K562 (cell line): ENCODE data around the gene NRN1L. TPM values are rescaled to one million over a fixed set of nuclear protein-coding genes. Genes with fewer than 3 reads are reported as not detected.
A peak's percentile ranks its signal among the peaks of the same experiment; 100 is the strongest.

ENCODE experiments used
- ATAC-seq: fragments of 200-7000 bp; cut with Tn5 transposase; 3 replicates; pipeline ENCODE4 v1.9.1; 2020; ENCODE audit warnings: moderate library complexity
- BruUV-seq: library from RNA; stranded (reverse); fragments of 400-500 nt; replicated peaks from 2 replicates; lab custom pipeline; 2021; lab: Mats Ljungman, UMichigan
- CTCF ChIA-PET: fragments of 300-600 bp; formaldehyde crosslinking; extraction: SDS; loops from one replicate; lab custom pipeline; 2021; ENCODE audit warnings: low intra/inter-chr PET ratio; lab: Yijun Ruan, JAX
- POLR2A ChIA-PET: fragments of 300-600, 350-650 bp; sonication (Branson Sonifier 250); formaldehyde crosslinking; extraction: SDS; loops from one replicate; lab custom pipeline; 2021; ENCODE audit warnings: antibody characterized with exemption, inconsistent platforms; lab: Yijun Ruan, JAX
- DNase-seq, 4 experiments: peaks; one replicate each; pipeline versions ENCODE4 v3.0.0 to v3.0.0-alpha.2; 2011 to 2018; ENCODE audit warnings: low spot score in 3 of 4, mixed read lengths in 3 of 4; ENCODE audit errors: extremely low read depth in 1 of 4
- FAIRE-seq: peaks from 2 replicates; lab custom pipeline; 2011; peaks lifted over from hg19 to GRCh38; lab: Jason Lieb, UNC
- H2AFZ ChIP-seq: 2 replicates; pipeline ENCODE4 v1.6.0; 2011; ENCODE audit warnings: low read depth, low read length, control low read depth, inconsistent platforms
- H3K27ac ChIP-seq: fragments of 200-600 bp; 3 replicates; pipeline ENCODE4 v1.8.0; 2011; ENCODE audit warnings: low read depth, mild to moderate bottlenecking, control low read depth, inconsistent platforms, low read length, moderate library complexity, mixed read lengths; ENCODE audit errors: extremely low read depth
- H3K27me3 ChIP-seq, 2 experiments: fragments of 300-600 bp in 1 of 2; 2 replicates in 1 of 2; 3 replicates in 1 of 2; pipeline versions ENCODE4 v1.6.0 to v1.8.0; 2011; ENCODE audit warnings: inconsistent platforms in 2 of 2, low read length in 2 of 2, mild to moderate bottlenecking in 1 of 2, mixed read lengths in 1 of 2, moderate library complexity in 1 of 2; ENCODE audit not compliant: control insufficient read depth in 2 of 2, insufficient read depth in 2 of 2
- H3K36me3 ChIP-seq: fragments of 300-600 bp; 3 replicates; pipeline ENCODE4 v1.8.0; 2011; ENCODE audit warnings: mild to moderate bottlenecking, low read length, inconsistent platforms; ENCODE audit not compliant: control insufficient read depth, insufficient read depth
- H3K4me1 ChIP-seq, 2 experiments: fragments of 200-600 bp in 1 of 2; replicated peaks in 1 of 2; 2 replicates in 1 of 2; 3 replicates in 1 of 2; pipeline versions ENCODE4 v1.5.1 to v1.8.0; 2011; ENCODE audit warnings: inconsistent platforms in 2 of 2, low read length in 2 of 2, mild to moderate bottlenecking in 1 of 2, mixed read lengths in 1 of 2, moderate library complexity in 1 of 2; ENCODE audit not compliant: control insufficient read depth in 2 of 2, insufficient read depth in 2 of 2
- H3K4me2 ChIP-seq: 2 replicates; pipeline ENCODE4 v1.6.1; 2011; ENCODE audit warnings: low read length, control low read depth, inconsistent platforms, mixed read lengths; ENCODE audit not compliant: insufficient read depth
- H3K4me3 ChIP-seq: fragments of 200-600 bp; sonication (generic), shearing (Covaris generic); 2 replicates; pipeline ENCODE4 v1.5.1; 2016; ENCODE audit warnings: control low read depth, inconsistent platforms
- H3K79me2 ChIP-seq: fragments of 200-600 bp; 3 replicates; pipeline ENCODE4 v1.8.0; 2011; ENCODE audit warnings: low read length, inconsistent platforms; ENCODE audit not compliant: control insufficient read depth, insufficient read depth
- H3K9ac ChIP-seq, 2 experiments: 2 replicates each; pipeline versions ENCODE4 v1.6.0 to v1.6.1; 2011; ENCODE audit warnings: low read depth in 2 of 2, low read length in 2 of 2, control low read depth in 1 of 2, inconsistent platforms in 1 of 2, mild to moderate bottlenecking in 1 of 2, mixed read lengths in 1 of 2; ENCODE audit not compliant: insufficient read depth in 1 of 2
- H3K9me1 ChIP-seq: one replicate; pipeline ENCODE4 v1.6.0; 2011; ENCODE audit warnings: inconsistent platforms, mild to moderate bottlenecking, low read length, moderate library complexity; ENCODE audit not compliant: control insufficient read depth, insufficient read depth
- H3K9me3 ChIP-seq: replicated peaks from 2 replicates; pipeline ENCODE4 v1.5.1; 2011; ENCODE audit warnings: low read depth, low read length, inconsistent platforms; ENCODE audit not compliant: control insufficient read depth, insufficient read depth
- H4K20me1 ChIP-seq: replicated peaks from 2 replicates; pipeline ENCODE4 v1.6.1; 2011; ENCODE audit warnings: low read length, inconsistent platforms, mixed read lengths; ENCODE audit not compliant: control insufficient read depth, insufficient read depth
- SIX5 ChIP-seq, 2 experiments: IDR thresholded peaks; 2 replicates each; pipeline ENCODE4 v1.6.1; 2011; ENCODE audit warnings: low read length in 2 of 2, borderline replicate concordance in 1 of 2, low read depth in 1 of 2, mild to moderate bottlenecking in 1 of 2, moderate library complexity in 1 of 2; ENCODE audit not compliant: insufficient read depth in 1 of 2
- WGBS: fragments of 100-300 bp; shearing (Covaris generic); methylation state at CpG from one replicate; pipeline ENCODE4 v1.1.6; 2016; ENCODE audit warnings: low coverage, mixed read lengths; ENCODE audit not compliant: insufficient coverage; ENCODE audit errors: missing lambda C conversion rate; 5-methylcytosine and 5-hydroxymethylcytosine counted together
- in situ Hi-C: fragments of 300-500 bp; cut with MboI; formaldehyde crosslinking; loops from 4 replicates; pipeline ENCODE4 v1.15.0; 2018; ENCODE audit warnings: inconsistent platforms, mixed read lengths
- intact Hi-C: fragments of 100-400 bp; cut with micrococcal nuclease; formaldehyde crosslinking; loops from 2 replicates; pipeline ENCODE4 v1.14.2; 2022
- polyA plus RNA-seq, 8 experiments: library from polyadenylated mRNA; depleted of rRNA in 4 of 8; stranded (reverse) in 5 of 8; unstranded in 3 of 8; fragments of >200 nt; fragmentation: Nextera tagmentation in 2 of 8; fragmentation: Illumina TruSeq in 1 of 8; extraction: Ambion mirVana in 2 of 8; extraction: Trizol in 1 of 8; gene quantifications; 2 replicates each; pipeline versions ENCODE4 v1.2.1 to v1.2.3, GENCODE V29; 2011 to 2014; ENCODE audit warnings: inconsistent platforms in 1 of 8, missing spikeins in 1 of 8
- total RNA-seq, 7 experiments: library from RNA; depleted of rRNA in 6 of 7; stranded (reverse); fragments of >200 nt in 6 of 7; fragmentation: Illumina TruSeq in 2 of 7; extraction: Trizol in 2 of 7; gene quantifications; 2 replicates each; pipeline versions ENCODE4 v1.2.1 to v1.2.3, GENCODE V29; 2011 to 2021; ENCODE audit warnings: low replicate concordance in 1 of 7
- TF ChIP-seq, protein P1 (sequence below): fragments of 250-450 bp; sonication (Bioruptor Pico); IDR thresholded peaks from 2 replicates; pipeline ENCODE4 v1.5.0; 2021

Gene NRN1L
- total and polyA plus RNA-seq, 9 of the 15 experiments (the other 6 are each of a cell fraction or from before 2014, with no cell fraction given), result 0.22 to 0.86 (median 0.61) TPM; not detected in 5

GRCh38 chr16:67845291-67846062 is 39.2 kb upstream of the NRN1L start:
- no peaks in the 10 kb centered on the region; the same call in 1 of the 2 replicates for H4K20me1 ChIP-seq
- peak; percentile 11 for FAIRE-seq
- H3K9me3 ChIP-seq, result no peaks in the 10 kb centered on the region
- CTCF ChIA-PET, result no interaction called here
- intact Hi-C loops (loop anchor here (2.0 kb wide), 1 partner anchor 47 kb away; the partner anchor contains the start of gene PSKH1), in situ Hi-C loops (no loop called here)
- H3K36me3 ChIP-seq, result peaks cover 27% of the 10 kb centered on the region
- no peak for ATAC-seq
- peak overlapping the region; percentile 99 for H3K4me3 ChIP-seq
- POLR2A ChIA-PET, result interaction anchor here (0.6 to 2.7 kb wide), 15 partner anchors 10 to 383 kb away, joined by 3 to 10 read pairs (median 4); partner anchors contain the start of genes NFATC3 and PARD6A
- no peak for TF ChIP-seq SIX5 (IDR thresholded peaks at IDR 0.05; ENCODE audit: borderline replicate concordance in 1 of 2, insufficient read depth in 1 of 2, low read depth in 1 of 2, low read length in 2 of 2)
- TF ChIP-seq, protein P1, sequence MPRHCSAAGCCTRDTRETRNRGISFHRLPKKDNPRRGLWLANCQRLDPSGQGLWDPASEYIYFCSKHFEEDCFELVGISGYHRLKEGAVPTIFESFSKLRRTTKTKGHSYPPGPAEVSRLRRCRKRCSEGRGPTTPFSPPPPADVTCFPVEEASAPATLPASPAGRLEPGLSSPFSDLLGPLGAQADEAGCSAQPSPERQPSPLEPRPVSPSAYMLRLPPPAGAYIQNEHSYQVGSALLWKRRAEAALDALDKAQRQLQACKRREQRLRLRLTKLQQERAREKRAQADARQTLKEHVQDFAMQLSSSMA (CRISPR knock-in tag), result no peak
- peak overlapping the region; percentile 84 for H3K4me2 ChIP-seq
- DNase-seq, result peak in 1 of 4 experiments; percentile 20
- 37% methylated on average over 5 of the region's 5 CpGs for whole genome bisulfite sequencing
- H3K9ac ChIP-seq, result peak overlapping the region; percentile 94; a peak in 3 of 4 replicates
- no TSS peak for BruUV-seq
- peaks cover 37 to 57% of the 10 kb centered on the region in 2 experiments for H3K4me1 ChIP-seq
- H3K27me3 ChIP-seq, result no peaks in the 10 kb centered on the region
- peaks cover 4% of the 10 kb centered on the region for H3K9me1 ChIP-seq
- H3K79me2 ChIP-seq, result peaks cover 76% of the 10 kb centered on the region
- H3K27ac ChIP-seq, result peak overlapping the region; percentile 77
- H2AFZ ChIP-seq, result peak overlapping the region; percentile 81; the same call in 1 of the 2 replicates
